Psoas muscle (tissue), 8 donors: ENCODE data around the gene XKR7. TPM values are rescaled to one million over a fixed set of nuclear protein-coding genes. Genes with fewer than 3 reads are reported as not detected.
"Not testable (repeated sequence)": the region's sequence is repeated elsewhere in the genome, so short reads cannot be mapped to it uniquely, and the experiment has no call there.

Source experiments
- ATAC-seq, 4 donors: fragments of 200-7000 bp; cut with Tn5 transposase; one replicate each; pipeline ENCODE4 v1.9.1; 2020; ENCODE audit warnings: moderate library complexity in 3 of 4, mild to moderate bottlenecking in 2 of 4
- DNase-seq, 2 donors: peaks; one replicate each; pipeline ENCODE4 v3.0.0-alpha.2; 2020
- H3K27ac ChIP-seq: fragments of 200-600 bp; one replicate; pipeline ENCODE4 v1.8.0; 2022
- H3K27me3 ChIP-seq, 3 donors: fragments of 200-600 bp in 1 of 3; one replicate each; pipeline versions ENCODE4 v1.6.1 to v1.8.0; 2013 to 2022; ENCODE audit warnings: low read length in 2 of 3, mild to moderate bottlenecking in 2 of 3, moderate library complexity in 1 of 3; ENCODE audit not compliant: insufficient read depth in 3 of 3
- H3K36me3 ChIP-seq, 2 donors: fragments of 200-600 bp in 1 of 2; one replicate each; pipeline versions ENCODE4 v1.6.1 to v1.8.0; 2013 to 2022; ENCODE audit warnings: low read depth in 1 of 2, mild to moderate bottlenecking in 1 of 2, moderate library complexity in 1 of 2; ENCODE audit not compliant: insufficient read depth in 1 of 2
- H3K4me1 ChIP-seq: fragments of 200-600 bp; one replicate; pipeline ENCODE4 v1.8.0; 2022
- H3K4me3 ChIP-seq: fragments of 200-600 bp; one replicate; pipeline ENCODE4 v1.8.0; 2022; ENCODE audit warnings: mild to moderate bottlenecking
- H3K9me3 ChIP-seq: fragments of 200-600 bp; one replicate; pipeline ENCODE4 v1.8.0; 2022
- CTCF ChIP-seq: fragments of 200-600 bp; IDR thresholded peaks from one replicate; pipeline ENCODE4 v1.8.0; 2022; ENCODE audit warnings: antibody characterized with exemption
- WGBS, 3 donors: extraction: QIAGEN DNeasy Blood & Tissue Kit; methylation state at CpG; one replicate each; pipeline versions ENCODE4 v1.1.6 to v1.1.7; 2013; 5-methylcytosine and 5-hydroxymethylcytosine counted together
- intact Hi-C, 2 donors: fragments of 100-400 bp; cut with DNase I; formaldehyde crosslinking; loops; one replicate each; pipeline versions ENCODE4 v1.11.0 to v1.14.2; 2022
- polyA plus RNA-seq, 3 donors: library from polyadenylated mRNA; stranded (reverse); fragments of 200-250 nt; gene quantifications; one replicate each; pipeline ENCODE4 v1.2.3, GENCODE V29; 2013
- total RNA-seq, 4 donors: library from RNA; stranded (reverse); fragmentation: NEBNext Ultra II Directional in 2 of 4; extraction: Animal tissue kit (Norgen Biotek cat#: 25700) in 2 of 4; gene quantifications; one replicate each; pipeline versions ENCODE4 v1.2.1 to v1.2.4, GENCODE V29; 2021 to 2023
- donor health status: healthy with polysubstance abuse.
- donor health status: DM: no; HTN: no; CAD: no; lungs with moderate emphysema.
- donor health status: Bipolar disorder and iron deficiency.
- donor health status: healthy.
- donor health status: DM: yes; HTN: yes; CAD: no.
- donor health status: DM: no; HTN: no; CAD: no.
- donor health status: DM: no; HTN: no; CAD: no.
- donor health status: DM: yes; HTN: yes; CAD: no.

The XKR7 gene
- total and polyA plus RNA-seq, 7 donors, result under 0.01 to 0.02 TPM; not detected in 5

DNA sequence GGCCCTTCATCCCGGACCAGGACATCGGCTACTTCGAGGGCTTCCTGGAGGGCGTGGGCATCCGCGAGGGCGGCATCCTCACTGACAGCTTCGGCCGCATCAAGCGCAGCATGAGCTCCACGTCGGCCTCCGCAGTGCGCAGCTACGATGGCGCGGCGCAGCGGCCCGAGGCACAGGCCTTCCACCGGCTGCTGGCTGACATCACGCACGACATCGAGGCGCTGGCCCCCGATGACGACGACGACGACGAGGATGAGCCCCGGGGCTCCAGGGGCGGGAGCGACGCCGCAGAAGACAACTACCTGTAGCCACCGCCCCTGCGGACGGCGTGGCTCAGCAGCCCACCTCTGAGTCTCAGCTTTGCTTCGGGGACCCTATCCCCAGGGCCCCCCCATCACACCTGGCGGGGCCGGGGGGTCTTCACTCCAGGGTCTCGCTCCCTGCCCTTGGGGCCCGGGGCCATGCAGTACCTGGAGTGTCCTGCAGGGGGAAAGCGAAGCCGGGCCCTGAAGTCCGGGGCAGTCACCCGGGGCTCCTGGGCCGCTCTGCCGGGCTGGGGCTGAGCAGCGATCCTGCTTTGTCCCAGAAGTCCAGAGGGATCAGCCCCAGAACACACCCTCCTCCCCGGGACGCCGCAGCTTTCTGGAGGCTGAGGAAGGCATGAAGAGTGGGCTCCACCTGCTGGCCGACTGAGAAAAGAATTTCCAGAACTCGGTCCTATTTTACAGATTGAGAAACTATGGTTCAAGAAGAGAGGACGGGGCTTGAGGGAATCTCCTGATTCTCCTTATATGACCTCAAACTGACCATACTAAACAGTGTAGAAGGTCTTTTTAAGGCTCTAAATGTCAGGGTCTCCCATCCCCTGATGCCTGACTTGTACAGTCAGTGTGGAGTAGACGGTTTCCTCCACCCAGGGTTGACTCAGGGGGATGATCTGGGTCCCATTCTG, 63.3 kb downstream of the XKR7 start:
- H3K27me3 ChIP-seq, result peaks cover 0 to 32% (median under 1%) of the 10 kb centered on the region in 3 donors
- H3K36me3 ChIP-seq, result no peaks in the 10 kb centered on the region
- peak overlapping the region; percentile 50 for H3K4me3 ChIP-seq
- H3K9me3 ChIP-seq, result no peaks in the 10 kb centered on the region
- peak; percentile 93 for TF ChIP-seq CTCF
- intact Hi-C loops, result loop anchor here (1.0 to 10.0 kb wide), 6 partner anchors 61 to 306 kb away; partner anchors contain the start of gene BCL2L1 (in 1 of the 2)
- H3K4me1 ChIP-seq, result no peaks in the 10 kb centered on the region
- H3K27ac ChIP-seq, result no peak overlapping the region
- DNase-seq (peak; percentile 77 to 87), ATAC-seq (peak; percentile 84 to 94 (median 87))
- 14 to 24% (median 17%) methylated on average over 55 to 59 of the region's 59 CpGs for WGBS, 3 donors

- H3K27me3 ChIP-seq, result peaks cover 0 to 40% (median 3%) of the 10 kb centered on the region in 3 donors
- H3K36me3 ChIP-seq, result no peaks in the 10 kb centered on the region
- intact Hi-C loops, result loop anchor here (5.0 to 10.0 kb wide), 4 partner anchors 59 to 309 kb away; partner anchors contain the start of gene BCL2L1 (in 1 of the 2)
- 19 to 30% (median 24%) methylated on average over 2 of the region's 2 CpGs for WGBS, 3 donors
- no peaks in the 10 kb centered on the region for H3K9me3 ChIP-seq
- no peak overlapping the region for H3K27ac ChIP-seq
- DNase-seq (no peak), ATAC-seq (no peak)
- no peaks in the 10 kb centered on the region for H3K4me1 ChIP-seq
- H3K4me3 ChIP-seq, result no peak overlapping the region
- no peak for TF ChIP-seq CTCF
These were observed 65.4 kb downstream of the XKR7 start for GRCh38 chr20:32033316-32033715.

DNA sequence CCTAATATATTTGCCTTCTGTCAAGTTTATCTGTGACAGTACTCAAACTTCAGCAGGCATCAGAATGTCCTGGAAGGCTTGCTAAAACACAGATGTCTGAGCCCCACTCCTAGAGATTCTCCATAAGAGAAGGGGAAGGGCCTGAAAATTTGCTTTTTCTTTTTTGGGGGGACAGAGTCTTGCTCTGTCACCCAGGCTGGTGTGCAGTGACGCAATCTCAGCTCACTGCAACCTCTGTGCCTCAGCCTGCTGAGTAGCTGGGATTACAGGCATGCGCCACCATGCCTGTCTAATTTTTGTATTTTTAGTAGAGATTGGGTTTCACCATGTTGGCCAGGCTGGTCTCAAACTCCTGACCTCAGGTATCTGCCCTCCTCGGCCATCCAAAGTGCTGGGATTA, 65.8 kb downstream of the XKR7 start:
- not testable (repeated sequence) for ATAC-seq, H3K27ac ChIP-seq, DNase-seq, H3K9me3 ChIP-seq, H3K4me1 ChIP-seq, H3K4me3 ChIP-seq, H3K36me3 ChIP-seq
- WGBS, 3 donors, result 59 to 70% (median 61%) methylated on average over 3 of the region's 3 CpGs
- intact Hi-C loops, result loop anchor here (5.0 to 10.0 kb wide), 4 partner anchors 59 to 309 kb away; partner anchors contain the start of gene BCL2L1 (in 1 of the 2)
- peaks cover 0 to 40% (median 3%) of the 10 kb centered on the region in 3 donors for H3K27me3 ChIP-seq

- no peaks in the 10 kb centered on the region for H3K4me1 ChIP-seq
These were observed 66.9 kb downstream of the XKR7 start for GRCh38 chr20:32034581-32035425.

More at GRCh38 chr20:32034581-32035425, 66.9 kb downstream of the XKR7 start:
- no peaks in the 10 kb centered on the region for H3K9me3 ChIP-seq
- H3K27ac ChIP-seq, result no peak overlapping the region
- ATAC-seq (no peak), DNase-seq (no peak)
- H3K27me3 ChIP-seq, result peaks cover 0 to 46% (median 3%) of the 10 kb centered on the region in 3 donors
- intact Hi-C loops, result loop anchor here (5.0 to 10.0 kb wide), 4 partner anchors 57 to 310 kb away; partner anchors contain the start of gene BCL2L1 (in 1 of the 2)
- no peaks in the 10 kb centered on the region for H3K36me3 ChIP-seq
- no peak for TF ChIP-seq CTCF
- no peak overlapping the region for H3K4me3 ChIP-seq
- WGBS, 3 donors, result 38 to 44% (median 41%) methylated on average over 9 of the region's 9 CpGs
